Measurements from ENCODE around the gene SLC1A4.

The SLC1A4 gene

DNA sequence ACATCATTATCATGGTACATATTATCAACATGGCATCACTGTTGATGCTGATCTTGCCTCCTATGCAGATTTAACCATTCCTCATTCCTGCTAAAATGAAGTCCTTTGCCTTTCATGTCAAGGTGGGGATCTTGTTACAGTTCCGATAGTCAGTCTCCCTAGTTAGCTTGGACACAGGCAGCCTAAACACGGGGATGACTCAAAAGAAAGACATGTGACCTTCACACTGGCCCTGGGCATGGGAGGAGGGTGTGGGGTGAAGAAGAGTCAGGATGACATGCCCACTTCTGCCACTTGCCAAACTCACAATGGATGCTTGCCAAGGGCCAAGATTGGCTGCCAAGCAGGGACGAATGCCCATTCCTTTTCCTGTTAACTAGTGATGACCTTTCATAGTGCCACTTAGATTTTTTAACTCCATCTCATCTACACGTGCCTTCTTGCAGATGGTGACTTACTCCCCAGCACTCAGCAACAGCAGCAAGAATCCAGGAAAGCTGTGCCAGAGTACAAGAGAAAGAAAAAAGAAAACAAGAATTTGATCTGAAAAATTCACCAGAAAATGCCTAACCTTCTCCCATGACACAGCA, 13.9 kb upstream of the SLC1A4 start:
- TF ChIP-seq, protein P1, sequence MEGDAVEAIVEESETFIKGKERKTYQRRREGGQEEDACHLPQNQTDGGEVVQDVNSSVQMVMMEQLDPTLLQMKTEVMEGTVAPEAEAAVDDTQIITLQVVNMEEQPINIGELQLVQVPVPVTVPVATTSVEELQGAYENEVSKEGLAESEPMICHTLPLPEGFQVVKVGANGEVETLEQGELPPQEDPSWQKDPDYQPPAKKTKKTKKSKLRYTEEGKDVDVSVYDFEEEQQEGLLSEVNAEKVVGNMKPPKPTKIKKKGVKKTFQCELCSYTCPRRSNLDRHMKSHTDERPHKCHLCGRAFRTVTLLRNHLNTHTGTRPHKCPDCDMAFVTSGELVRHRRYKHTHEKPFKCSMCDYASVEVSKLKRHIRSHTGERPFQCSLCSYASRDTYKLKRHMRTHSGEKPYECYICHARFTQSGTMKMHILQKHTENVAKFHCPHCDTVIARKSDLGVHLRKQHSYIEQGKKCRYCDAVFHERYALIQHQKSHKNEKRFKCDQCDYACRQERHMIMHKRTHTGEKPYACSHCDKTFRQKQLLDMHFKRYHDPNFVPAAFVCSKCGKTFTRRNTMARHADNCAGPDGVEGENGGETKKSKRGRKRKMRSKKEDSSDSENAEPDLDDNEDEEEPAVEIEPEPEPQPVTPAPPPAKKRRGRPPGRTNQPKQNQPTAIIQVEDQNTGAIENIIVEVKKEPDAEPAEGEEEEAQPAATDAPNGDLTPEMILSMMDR (IDR thresholded peaks at IDR 0.05; ENCODE audit: low read depth, low read length), result no peak
- DNase-seq (ENCODE audit: low read depth in 2 of 2), result peak; percentile 56 to 59
- no peak overlapping the region for H3K4me3 ChIP-seq (replicated peaks in 1 of 2; ENCODE audit: low read depth in 2 of 2, low read length in 2 of 2)

DNA sequence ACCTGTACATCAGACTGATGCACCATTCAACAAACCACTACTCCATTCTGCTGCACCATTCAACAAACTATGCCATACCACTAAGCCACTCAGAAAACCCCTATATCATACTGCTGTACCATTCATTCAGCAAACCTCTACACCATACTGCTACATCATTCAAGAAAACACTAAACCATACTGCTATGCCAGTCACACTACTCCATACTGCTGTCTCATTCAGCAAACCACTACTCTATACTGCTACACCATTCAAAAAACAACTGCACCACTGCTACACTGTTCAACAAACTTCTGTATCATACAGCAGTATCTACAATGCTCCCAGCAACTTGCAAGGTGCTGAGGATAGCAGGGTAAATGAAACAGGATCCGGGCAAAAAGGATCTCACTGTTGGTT, 12.9 kb upstream of the SLC1A4 start:
- H3K4me3 ChIP-seq (replicated peaks in 1 of 2; ENCODE audit: low read depth in 2 of 2, low read length in 2 of 2), result no peak overlapping the region
- DNase-seq (ENCODE audit: low read depth in 2 of 2), result no peak
- TF ChIP-seq, protein P1 (IDR thresholded peaks at IDR 0.05; ENCODE audit: low read depth, low read length), result no peak

DNA sequence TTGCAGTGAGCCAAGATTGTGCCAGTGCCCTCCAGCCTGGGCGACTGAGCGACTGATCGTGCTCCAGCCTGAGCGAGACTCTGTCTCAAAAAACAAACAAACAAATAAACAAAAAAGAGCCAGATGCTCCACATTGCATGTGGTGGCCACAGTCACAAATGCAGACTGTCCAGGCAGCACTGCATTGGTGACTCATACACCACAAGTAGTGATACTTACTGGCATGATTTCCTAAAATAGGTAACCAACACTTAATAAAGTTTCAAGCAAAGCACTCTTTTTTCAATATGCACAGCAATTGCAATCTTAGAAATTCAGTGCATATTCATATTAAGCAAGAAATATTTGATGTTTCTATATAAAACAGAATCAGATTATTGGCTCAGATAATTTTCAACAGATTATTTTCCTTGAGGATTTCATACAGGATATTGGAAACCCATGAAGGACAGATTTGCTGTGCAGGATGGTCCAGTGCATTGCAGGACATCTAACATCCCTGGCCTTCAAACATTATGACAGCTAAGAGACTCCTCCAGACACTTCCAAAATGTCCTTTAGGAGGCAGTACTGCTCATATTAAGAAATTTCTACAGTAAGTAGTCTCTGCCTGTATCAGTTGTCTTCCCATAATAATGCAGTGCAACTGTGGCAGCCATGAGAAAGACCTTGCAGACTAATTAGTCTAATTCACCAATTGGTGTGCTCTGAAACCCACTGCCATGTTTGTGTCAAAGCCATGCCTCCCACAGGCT, 10.5 kb upstream of the SLC1A4 start:
- peak; percentile 27 to 33 for DNase-seq (ENCODE audit: low read depth in 2 of 2)
- H3K4me3 ChIP-seq (replicated peaks in 1 of 2; ENCODE audit: low read depth in 2 of 2, low read length in 2 of 2), result no peak overlapping the region
- TF ChIP-seq, protein P1 (IDR thresholded peaks at IDR 0.05; ENCODE audit: low read depth, low read length), result peak; percentile 28

DNA sequence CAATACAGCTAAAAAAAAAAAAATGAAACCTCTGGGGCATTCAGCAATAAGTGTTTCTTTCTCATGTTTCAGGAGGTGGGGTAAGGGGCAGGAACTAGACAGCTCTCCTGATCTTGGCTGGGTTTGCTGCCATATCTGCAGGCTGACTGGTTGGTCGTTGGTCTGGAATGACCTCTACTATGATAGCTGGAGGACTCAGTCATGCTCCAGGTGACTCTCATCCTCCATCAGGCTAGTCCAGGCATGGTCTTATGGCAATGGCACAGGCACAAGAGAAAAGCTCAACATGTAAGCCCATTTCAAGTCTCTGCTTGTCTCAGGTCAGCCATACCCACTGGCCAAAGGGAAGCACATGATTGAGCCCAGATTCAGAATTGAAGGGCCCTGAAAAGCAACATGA, 9.5 kb upstream of the SLC1A4 start:
- H3K4me3 ChIP-seq (replicated peaks in 1 of 2; ENCODE audit: low read depth in 2 of 2, low read length in 2 of 2), result no peak overlapping the region
- TF ChIP-seq, protein P1 (IDR thresholded peaks at IDR 0.05; ENCODE audit: low read depth, low read length), result no peak
- no peak for DNase-seq (ENCODE audit: low read depth in 2 of 2)

DNA sequence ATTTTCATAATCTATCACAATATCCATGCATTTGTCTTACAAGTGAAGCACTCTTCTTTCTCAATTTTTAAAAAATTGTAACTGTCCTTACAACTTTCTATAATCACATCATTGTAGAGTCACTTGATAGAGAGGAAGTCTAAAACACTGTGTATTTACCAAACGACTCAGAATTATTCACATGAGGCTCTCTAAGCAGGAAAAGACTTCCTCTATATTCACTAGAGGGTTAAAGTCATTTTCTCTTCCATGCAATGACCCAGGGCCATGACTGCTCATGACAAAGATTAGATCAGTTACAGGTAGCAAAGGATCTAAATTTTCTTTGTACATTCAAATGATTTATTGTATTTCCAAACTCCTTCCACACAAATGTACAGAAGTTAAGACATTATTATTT, 9.0 kb upstream of the SLC1A4 start:
- TF ChIP-seq, protein P1 (IDR thresholded peaks at IDR 0.05; ENCODE audit: low read depth, low read length), result no peak
- no peak for DNase-seq (ENCODE audit: low read depth in 2 of 2)
- H3K4me3 ChIP-seq (replicated peaks in 1 of 2; ENCODE audit: low read depth in 2 of 2, low read length in 2 of 2), result no peak overlapping the region

DNA sequence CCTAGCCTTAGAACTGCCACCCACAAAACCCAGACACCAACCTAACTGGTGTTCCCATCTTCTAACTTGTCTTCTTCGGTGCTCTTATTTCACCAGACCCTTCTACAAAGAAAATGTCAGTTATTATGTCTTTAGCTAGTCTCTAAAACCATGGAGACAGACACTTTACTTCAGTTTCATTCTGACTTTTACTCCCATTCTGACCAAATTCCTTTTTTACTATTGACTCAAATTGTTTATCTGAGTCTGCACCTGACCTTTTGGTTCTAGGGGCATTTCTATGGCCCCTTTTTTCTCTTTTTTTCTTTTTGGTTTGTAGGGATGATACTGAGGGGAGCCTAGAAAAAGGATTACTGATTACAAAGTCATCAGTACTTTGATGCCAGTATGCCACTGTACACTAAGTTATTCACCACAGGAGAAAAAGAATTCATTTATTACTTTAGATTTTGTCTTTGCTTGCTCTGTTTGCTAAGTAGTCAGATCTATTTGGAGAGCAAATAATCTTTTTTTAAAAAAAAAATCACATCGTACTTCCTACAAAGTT, 6.8 kb upstream of the SLC1A4 start:
- TF ChIP-seq, protein P1 (IDR thresholded peaks at IDR 0.05; ENCODE audit: low read depth, low read length), result no peak
- DNase-seq (ENCODE audit: low read depth in 2 of 2), result no peak
- no peak overlapping the region for H3K4me3 ChIP-seq (replicated peaks in 1 of 2; ENCODE audit: low read depth in 2 of 2, low read length in 2 of 2)

Measured in cardiac fibroblast (primary cell).